ENCODE measurements around the gene MADCAM1. TPM values are rescaled to one million over a fixed set of nuclear protein-coding genes. Genes with fewer than 3 reads are reported as not detected.

MADCAM1 gene
- total and polyA plus RNA-seq, 10 of the 15 experiments (the other 5 are each of a cell fraction or from before 2014, with no cell fraction given) = 0.06 to 0.32 (median 0.31) TPM; not detected in 5

GRCh38 chr19:461721-462551 is 34.4 kb upstream of the MADCAM1 start:
- ChIA-PET RAD21 (ENCODE audit: unreplicated experiment) (no interaction called here), POLR2A (no interaction called here), CTCF (no interaction called here), SMC1A (ENCODE audit: uncharacterized antibody, unreplicated experiment) (no interaction called here)
- FAIRE-seq (no peak), DNase-seq (ENCODE audit: low read depth, low spot score) (no peak), ATAC-seq (no peak)
- Histone ChIP-seq H3K79me2 (ENCODE audit: control insufficient read depth, insufficient read depth, low read length) (no peaks in the 10 kb centered on the region), H3K27me3 (replicated peaks in 1 of 2; ENCODE audit: control insufficient read depth in 2 of 2, insufficient read depth in 2 of 2, low read length in 1 of 2) (no peaks in the 10 kb centered on the region), H4K20me1 (ENCODE audit: control insufficient read depth, insufficient read depth) (no peaks in the 10 kb centered on the region), H3K4me3 (no peak overlapping the region), H3K9me3 (replicated peaks; ENCODE audit: control insufficient read depth, insufficient read depth, low read length) (no peaks in the 10 kb centered on the region), H3K9ac (ENCODE audit: control insufficient read depth, insufficient read depth, low read length) (no peak overlapping the region), H3K4me2 (ENCODE audit: control insufficient read depth, insufficient read depth) (no peak overlapping the region), H3K36me3 (ENCODE audit: control insufficient read depth in 2 of 2, insufficient read depth in 2 of 2, low read length in 1 of 2) (no peaks in the 10 kb centered on the region), H3K4me1 (ENCODE audit: control insufficient read depth, insufficient read depth, low read length) (no peaks in the 10 kb centered on the region), H3K27ac (ENCODE audit: control insufficient read depth, insufficient read depth) (no peak overlapping the region), H2AFZ (ENCODE audit: control insufficient read depth, low read depth, low read length) (no peak overlapping the region)
- TF ChIP-seq, protein P1, sequence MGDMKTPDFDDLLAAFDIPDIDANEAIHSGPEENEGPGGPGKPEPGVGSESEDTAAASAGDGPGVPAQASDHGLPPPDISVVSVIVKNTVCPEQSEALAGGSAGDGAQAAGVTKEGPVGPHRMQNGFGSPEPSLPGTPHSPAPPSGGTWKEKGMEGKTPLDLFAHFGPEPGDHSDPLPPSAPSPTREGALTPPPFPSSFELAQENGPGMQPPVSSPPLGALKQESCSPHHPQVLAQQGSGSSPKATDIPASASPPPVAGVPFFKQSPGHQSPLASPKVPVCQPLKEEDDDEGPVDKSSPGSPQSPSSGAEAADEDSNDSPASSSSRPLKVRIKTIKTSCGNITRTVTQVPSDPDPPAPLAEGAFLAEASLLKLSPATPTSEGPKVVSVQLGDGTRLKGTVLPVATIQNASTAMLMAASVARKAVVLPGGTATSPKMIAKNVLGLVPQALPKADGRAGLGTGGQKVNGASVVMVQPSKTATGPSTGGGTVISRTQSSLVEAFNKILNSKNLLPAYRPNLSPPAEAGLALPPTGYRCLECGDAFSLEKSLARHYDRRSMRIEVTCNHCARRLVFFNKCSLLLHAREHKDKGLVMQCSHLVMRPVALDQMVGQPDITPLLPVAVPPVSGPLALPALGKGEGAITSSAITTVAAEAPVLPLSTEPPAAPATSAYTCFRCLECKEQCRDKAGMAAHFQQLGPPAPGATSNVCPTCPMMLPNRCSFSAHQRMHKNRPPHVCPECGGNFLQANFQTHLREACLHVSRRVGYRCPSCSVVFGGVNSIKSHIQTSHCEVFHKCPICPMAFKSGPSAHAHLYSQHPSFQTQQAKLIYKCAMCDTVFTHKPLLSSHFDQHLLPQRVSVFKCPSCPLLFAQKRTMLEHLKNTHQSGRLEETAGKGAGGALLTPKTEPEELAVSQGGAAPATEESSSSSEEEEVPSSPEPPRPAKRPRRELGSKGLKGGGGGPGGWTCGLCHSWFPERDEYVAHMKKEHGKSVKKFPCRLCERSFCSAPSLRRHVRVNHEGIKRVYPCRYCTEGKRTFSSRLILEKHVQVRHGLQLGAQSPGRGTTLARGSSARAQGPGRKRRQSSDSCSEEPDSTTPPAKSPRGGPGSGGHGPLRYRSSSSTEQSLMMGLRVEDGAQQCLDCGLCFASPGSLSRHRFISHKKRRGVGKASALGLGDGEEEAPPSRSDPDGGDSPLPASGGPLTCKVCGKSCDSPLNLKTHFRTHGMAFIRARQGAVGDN (IDR thresholded peaks at IDR 0.05) = no peak
- no peak for TF ChIP-seq NKRF (conservative IDR thresholded peaks at IDR 0.05)
- TF ChIP-seq MYB (IDR thresholded peaks at IDR 0.05; ENCODE audit: borderline replicate concordance, low read depth, low read length) = no peak
- TF ChIP-seq SRF (IDR thresholded peaks at IDR 0.05; ENCODE audit: low read depth in 2 of 2, low read length in 2 of 2) = no peak
- TF ChIP-seq, protein P2, sequence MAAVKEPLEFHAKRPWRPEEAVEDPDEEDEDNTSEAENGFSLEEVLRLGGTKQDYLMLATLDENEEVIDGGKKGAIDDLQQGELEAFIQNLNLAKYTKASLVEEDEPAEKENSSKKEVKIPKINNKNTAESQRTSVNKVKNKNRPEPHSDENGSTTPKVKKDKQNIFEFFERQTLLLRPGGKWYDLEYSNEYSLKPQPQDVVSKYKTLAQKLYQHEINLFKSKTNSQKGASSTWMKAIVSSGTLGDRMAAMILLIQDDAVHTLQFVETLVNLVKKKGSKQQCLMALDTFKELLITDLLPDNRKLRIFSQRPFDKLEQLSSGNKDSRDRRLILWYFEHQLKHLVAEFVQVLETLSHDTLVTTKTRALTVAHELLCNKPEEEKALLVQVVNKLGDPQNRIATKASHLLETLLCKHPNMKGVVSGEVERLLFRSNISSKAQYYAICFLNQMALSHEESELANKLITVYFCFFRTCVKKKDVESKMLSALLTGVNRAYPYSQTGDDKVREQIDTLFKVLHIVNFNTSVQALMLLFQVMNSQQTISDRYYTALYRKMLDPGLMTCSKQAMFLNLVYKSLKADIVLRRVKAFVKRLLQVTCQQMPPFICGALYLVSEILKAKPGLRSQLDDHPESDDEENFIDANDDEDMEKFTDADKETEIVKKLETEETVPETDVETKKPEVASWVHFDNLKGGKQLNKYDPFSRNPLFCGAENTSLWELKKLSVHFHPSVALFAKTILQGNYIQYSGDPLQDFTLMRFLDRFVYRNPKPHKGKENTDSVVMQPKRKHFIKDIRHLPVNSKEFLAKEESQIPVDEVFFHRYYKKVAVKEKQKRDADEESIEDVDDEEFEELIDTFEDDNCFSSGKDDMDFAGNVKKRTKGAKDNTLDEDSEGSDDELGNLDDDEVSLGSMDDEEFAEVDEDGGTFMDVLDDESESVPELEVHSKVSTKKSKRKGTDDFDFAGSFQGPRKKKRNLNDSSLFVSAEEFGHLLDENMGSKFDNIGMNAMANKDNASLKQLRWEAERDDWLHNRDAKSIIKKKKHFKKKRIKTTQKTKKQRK (IDR thresholded peaks at IDR 0.05; ENCODE audit: low read depth, low read length) = no peak
- no peak for TF ChIP-seq RAD21 (IDR thresholded peaks at IDR 0.05; ENCODE audit: insufficient read depth, low read depth, low read length)
- no peak for TF ChIP-seq IRF5 (IDR thresholded peaks at IDR 0.05; ENCODE audit: borderline replicate concordance)
- no peak for TF ChIP-seq RCOR1 (conservative IDR thresholded peaks at IDR 0.05; ENCODE audit: low read depth, low read length)
- no peak for TF ChIP-seq MEF2A (IDR thresholded peaks at IDR 0.05; ENCODE audit: insufficient read depth, low read depth, low read length)
- BruUV-seq (replicated peaks) = no TSS peak
- in situ Hi-C loops (cut with MboI) (no loop called here), intact Hi-C loops (cut with micrococcal nuclease; ENCODE audit: unreplicated experiment) (no loop called here)
- 28% methylated on average over 40 of the region's 60 CpGs for WGBS (ENCODE audit: insufficient coverage, insufficient replicate concordance, low lambda C conversion rate, missing lambda C conversion rate)
